Epithelial cell of proximal tubule (primary cell): ENCODE results near the gene SCYGR1. TPM values are rescaled to one million over a fixed set of nuclear protein-coding genes. Genes with fewer than 3 reads are reported as not detected.

Source experiments
- DNase-seq: peaks from one replicate; pipeline ENCODE4 v3.0.0-alpha.2; 2011; ENCODE audit warnings: low read depth
- H3K4me3 ChIP-seq: 2 replicates; pipeline ENCODE4 v1.5.1; 2011; ENCODE audit warnings: low read depth, mild to moderate bottlenecking, low read length
- CTCF ChIP-seq: conservative IDR thresholded peaks from 2 replicates; pipeline ENCODE4 v1.5.1; 2012; ENCODE audit warnings: low read depth, mild to moderate bottlenecking, low read length
- total RNA-seq: library from RNA; depleted of rRNA; stranded (reverse); fragments of >200 nt; gene quantifications from 2 replicates; pipeline ENCODE4 v1.2.3, GENCODE V29; 2015

SCYGR1 gene
- total RNA-seq, 1 donor from 2014 or later = not detected

- DNase-seq = no peak
- no peak within 1 kb of the TSS for H3K4me3 ChIP-seq
- TF ChIP-seq CTCF = no peak
These were observed 8.7 kb downstream of the SCYGR1 start, which contains the start of gene TM4SF20 for GRCh38 chr2:227379095-227379494. Gene TM4SF20 (minus strand): TSS chr2:227379306. CDS start chr2:227379268, 38 bp downstream.

- DNase-seq = no peak
- no peak overlapping the region for H3K4me3 ChIP-seq
- no peak for TF ChIP-seq CTCF
These were observed 9.4 kb downstream of the SCYGR1 start for GRCh38 chr2:227378371-227378782.

GRCh38 chr2:227377467-227378351 lies 10.0 kb downstream of the SCYGR1 start:
- TF ChIP-seq CTCF = peak; percentile 31
- no peak for DNase-seq
- H3K4me3 ChIP-seq = no peak overlapping the region

GRCh38 chr2:227376656-227377396 lies 10.9 kb downstream of the SCYGR1 start:
- DNase-seq = no peak
- no peak for TF ChIP-seq CTCF
- no peak overlapping the region for H3K4me3 ChIP-seq

- no peak for DNase-seq
- no peak overlapping the region for H3K4me3 ChIP-seq
- TF ChIP-seq CTCF = no peak
These were observed 13.6 kb downstream of the SCYGR1 start for GRCh38 chr2:227374158-227374557.

GRCh38 chr2:227373389-227373788 lies 14.4 kb downstream of the SCYGR1 start:
- no peak overlapping the region for H3K4me3 ChIP-seq
- no peak for DNase-seq
- no peak for TF ChIP-seq CTCF
